DND-41 (cell line): ENCODE results near the gene ITIH1.
A peak's percentile ranks its signal among the peaks of the same experiment; 100 is the strongest.

Experiments
- ATAC-seq: fragments of 200-7000 bp; cut with Tn5 transposase; 3 replicates; pipeline ENCODE4 v1.9.1; 2021; ENCODE audit warnings: low read depth; ENCODE audit not compliant: insufficient read depth
- DNase-seq: peaks from one replicate; pipeline ENCODE4 v3.0.0-alpha.2; 2020
- H2AFZ ChIP-seq: 2 replicates; pipeline ENCODE4 v1.6.0; 2012; ENCODE audit warnings: low read depth, low read length
- H3K27ac ChIP-seq: 2 replicates; pipeline ENCODE4 v1.5.1; 2012; ENCODE audit warnings: low read length, inconsistent platforms
- H3K27me3 ChIP-seq: fragments of 200-600 bp; sonication (generic); 2 replicates; pipeline ENCODE4 v1.6.0; 2012; ENCODE audit warnings: low read length, mild to moderate bottlenecking, inconsistent platforms; ENCODE audit not compliant: insufficient read depth, poor library complexity
- H3K36me3 ChIP-seq: 2 replicates; pipeline ENCODE4 v1.5.1; 2012; ENCODE audit warnings: low read length, inconsistent platforms; ENCODE audit not compliant: insufficient read depth
- H3K4me1 ChIP-seq: 2 replicates; pipeline ENCODE4 v1.5.1; 2012; ENCODE audit warnings: mild to moderate bottlenecking, low read length; ENCODE audit not compliant: insufficient read depth
- H3K4me2 ChIP-seq: 2 replicates; pipeline ENCODE4 v1.6.0; 2012; ENCODE audit warnings: mild to moderate bottlenecking, moderate library complexity, low read length, inconsistent platforms; ENCODE audit not compliant: insufficient read depth
- H3K4me3 ChIP-seq, 2 experiments: fragments of 200-600 bp in 1 of 2; shearing (Covaris generic) in 1 of 2; 2 replicates each; pipeline ENCODE4 v1.5.1; 2012 to 2016; ENCODE audit warnings: inconsistent platforms in 2 of 2, low read length in 2 of 2, mild to moderate bottlenecking in 2 of 2, low read depth in 1 of 2, moderate library complexity in 1 of 2
- H3K79me2 ChIP-seq: 2 replicates; pipeline ENCODE4 v1.6.0; 2012; ENCODE audit warnings: low read length, inconsistent platforms; ENCODE audit not compliant: insufficient read depth
- H3K9ac ChIP-seq: 2 replicates; pipeline ENCODE4 v1.6.0; 2012; ENCODE audit warnings: low read depth, mild to moderate bottlenecking, inconsistent platforms, low read length, moderate library complexity
- H3K9me3 ChIP-seq: 2 replicates; pipeline ENCODE4 v1.5.1; 2012; ENCODE audit warnings: low read length, moderate library complexity, mild to moderate bottlenecking, inconsistent platforms; ENCODE audit not compliant: insufficient read depth, severe bottlenecking
- H4K20me1 ChIP-seq: 2 replicates; pipeline ENCODE4 v1.6.0; 2012; ENCODE audit warnings: low read length; ENCODE audit not compliant: insufficient read depth
- CTCF ChIP-seq: IDR thresholded peaks from 2 replicates; pipeline ENCODE4 v1.5.1; 2012; ENCODE audit warnings: borderline replicate concordance, low read length, moderate library complexity, mild to moderate bottlenecking; ENCODE audit not compliant: poor library complexity, severe bottlenecking; ENCODE audit errors: extremely low read depth
- EZH2 ChIP-seq: IDR thresholded peaks from 3 replicates; pipeline ENCODE4 v1.6.1; 2012; ENCODE audit warnings: borderline replicate concordance, low read depth, mild to moderate bottlenecking, moderate library complexity, low read length, inconsistent platforms; ENCODE audit not compliant: severe bottlenecking

ITIH1 gene

GRCh38 chr3:52791928-52792327 is 14.5 kb downstream of the ITIH1 start:
- no peak overlapping the region for H3K27ac ChIP-seq

GRCh38 chr3:52792413-52792812 is 15.0 kb downstream of the ITIH1 start:
- Histone ChIP-seq H3K4me3 (no peak overlapping the region), H4K20me1 (no peaks in the 10 kb centered on the region), H3K27ac (no peak overlapping the region), H3K4me2 (no peak overlapping the region), H2AFZ (no peak overlapping the region), H3K36me3 (no peaks in the 10 kb centered on the region), H3K27me3 (no peaks in the 10 kb centered on the region), H3K9me3 (no peaks in the 10 kb centered on the region), H3K4me1 (no peaks in the 10 kb centered on the region), H3K79me2 (no peaks in the 10 kb centered on the region), H3K9ac (no peak overlapping the region)
- TF ChIP-seq CTCF (no peak), EZH2 (no peak)
- ATAC-seq = no peak
- DNase-seq = no peak

More at GRCh38 chr3:52791928-52792327, 14.5 kb downstream of the ITIH1 start:
- TF ChIP-seq CTCF = no peak
- no peak for TF ChIP-seq EZH2
- no peak overlapping the region for H3K9ac ChIP-seq
- DNase-seq (no peak), ATAC-seq (no peak)
- H3K27me3 ChIP-seq = no peaks in the 10 kb centered on the region
- H3K4me2 ChIP-seq = no peak overlapping the region
- no peaks in the 10 kb centered on the region for H3K36me3 ChIP-seq
- no peak overlapping the region for H2AFZ ChIP-seq
- H3K79me2 ChIP-seq = no peaks in the 10 kb centered on the region
- H4K20me1 ChIP-seq = no peaks in the 10 kb centered on the region
- H3K9me3 ChIP-seq = no peaks in the 10 kb centered on the region
- no peaks in the 10 kb centered on the region for H3K4me1 ChIP-seq
- no peak overlapping the region for H3K4me3 ChIP-seq

GRCh38 chr3:52792961-52793695 is 15.7 kb downstream of the ITIH1 start:
- H3K9ac ChIP-seq = no peak overlapping the region
- H3K79me2 ChIP-seq = no peaks in the 10 kb centered on the region
- no peaks in the 10 kb centered on the region for H4K20me1 ChIP-seq
- H3K4me3 ChIP-seq = no peak overlapping the region
- no peaks in the 10 kb centered on the region for H3K9me3 ChIP-seq
- H3K27ac ChIP-seq = no peak overlapping the region
- H2AFZ ChIP-seq = 0 out of 2 replicates have a peak overlapping the region, but pooled peaks have one; percentile 26
- TF ChIP-seq EZH2 (no peak), CTCF (no peak)
- no peaks in the 10 kb centered on the region for H3K36me3 ChIP-seq
- no peak overlapping the region for H3K4me2 ChIP-seq
- H3K4me1 ChIP-seq = no peaks in the 10 kb centered on the region
- H3K27me3 ChIP-seq = no peaks in the 10 kb centered on the region
- no peak for DNase-seq
- no peak for ATAC-seq
